H1 (cell line): ENCODE results near the gene AVPR2. TPM values are rescaled to one million over a fixed set of nuclear protein-coding genes. Genes with fewer than 3 reads are reported as not detected.

Source experiments
- CTCF ChIA-PET: fragments of 300-600 bp; sonication (Branson Sonifier 250); formaldehyde crosslinking; loops from one replicate; lab custom pipeline; 2021; ENCODE audit not compliant: partially characterized antibody; lab: Charles Lee
- POLR2A ChIA-PET: fragments of 300-600 bp; sonication (Branson Sonifier 250); formaldehyde crosslinking; loops from one replicate; lab custom pipeline; 2021; ENCODE audit warnings: inconsistent platforms; ENCODE audit not compliant: partially characterized antibody; lab: Charles Lee
- DNase-seq, 2 experiments: peaks; one replicate each; pipeline versions ENCODE4 v3.0.0 to v3.0.0-alpha.2; 2010 to 2022; ENCODE audit warnings: low spot score in 2 of 2, low read depth in 1 of 2, mixed read lengths in 1 of 2
- FAIRE-seq: peaks from 2 replicates; lab custom pipeline; 2011; peaks lifted over from hg19 to GRCh38; lab: Jason Lieb, UNC
- H2AFZ ChIP-seq: 2 replicates; pipeline ENCODE4 v1.8.1; 2012; ENCODE audit warnings: low read length, inconsistent platforms
- H2AK5ac ChIP-seq: 2 replicates; pipeline ENCODE4 v1.6.1; 2013; ENCODE audit warnings: low read depth, low read length
- H2BK120ac ChIP-seq: replicated peaks from 2 replicates; pipeline ENCODE3; 2013; ENCODE audit warnings: low read depth, low read length, inconsistent platforms
- H2BK12ac ChIP-seq: 2 replicates; pipeline ENCODE4 v1.6.1; 2013; ENCODE audit warnings: low read depth, low read length
- H2BK15ac ChIP-seq: 2 replicates; pipeline ENCODE4 v1.6.1; 2013; ENCODE audit warnings: low read length
- H2BK20ac ChIP-seq: 2 replicates; pipeline ENCODE4 v1.6.1; 2013; ENCODE audit warnings: low read length
- H2BK5ac ChIP-seq: 2 replicates; pipeline ENCODE4 v1.6.1; 2013; ENCODE audit warnings: low read depth, low read length
- H3K14ac ChIP-seq: 2 replicates; pipeline ENCODE4 v1.6.1; 2013; ENCODE audit warnings: inconsistent platforms; ENCODE audit not compliant: insufficient read length
- H3K18ac ChIP-seq: 2 replicates; pipeline ENCODE4 v1.6.1; 2013; ENCODE audit warnings: low read length; ENCODE audit errors: extremely low read depth
- H3K23ac ChIP-seq: 2 replicates; pipeline ENCODE4 v1.6.1; 2013; ENCODE audit warnings: inconsistent platforms; ENCODE audit not compliant: insufficient read length
- H3K23me2 ChIP-seq: 2 replicates; pipeline ENCODE4 v1.6.1; 2013; ENCODE audit warnings: low read depth, low read length
- H3K27ac ChIP-seq: 2 replicates; pipeline ENCODE4 v1.6.1; 2011; ENCODE audit warnings: low read depth, low read length, inconsistent platforms
- H3K27me3 ChIP-seq, 4 experiments: replicated peaks in 1 of 4; 1 replicate in 1 of 4; 2 replicates in 3 of 4; pipeline versions ENCODE4 v1.6.1 to v1.8.1; 2011 to 2013; ENCODE audit warnings: low read length in 3 of 4, mild to moderate bottlenecking in 3 of 4, inconsistent platforms in 2 of 4, mixed read lengths in 2 of 4, moderate library complexity in 1 of 4; ENCODE audit not compliant: control insufficient read depth in 3 of 4, insufficient read depth in 3 of 4; ENCODE audit errors: extremely low read depth in 1 of 4
- H3K36me3 ChIP-seq, 4 experiments: 2 replicates each; pipeline versions ENCODE4 v1.6.1 to v1.8.1; 2011 to 2013; ENCODE audit warnings: mild to moderate bottlenecking in 4 of 4, low read length in 3 of 4, moderate library complexity in 2 of 4, control low read depth in 1 of 4, inconsistent platforms in 1 of 4; ENCODE audit not compliant: insufficient read depth in 4 of 4, control insufficient read depth in 2 of 4
- H3K4ac ChIP-seq: replicated peaks from 2 replicates; pipeline ENCODE3; 2013; ENCODE audit warnings: low read length, low read depth, mixed read lengths, inconsistent platforms; ENCODE audit not compliant: insufficient read length
- H3K4me1 ChIP-seq, 4 experiments: replicated peaks in 1 of 4; 1 replicate in 1 of 4; 2 replicates in 3 of 4; pipeline versions ENCODE4 v1.6.1 to v1.8.1; 2011 to 2013; ENCODE audit warnings: low read length in 3 of 4, inconsistent platforms in 2 of 4, mixed read lengths in 1 of 4; ENCODE audit not compliant: insufficient read depth in 4 of 4, control insufficient read depth in 3 of 4
- H3K4me2 ChIP-seq, 2 experiments: 2 replicates each; pipeline versions ENCODE4 v1.6.1 to v1.8.1; 2011 to 2013; ENCODE audit warnings: low read depth in 2 of 2, low read length in 2 of 2, control low read depth in 1 of 2, inconsistent platforms in 1 of 2, mild to moderate bottlenecking in 1 of 2; ENCODE audit not compliant: insufficient read depth in 1 of 2
- H3K4me3 ChIP-seq, 4 experiments: fragments of 200-600, 300-600 bp in 1 of 4; sonication (generic), shearing (Covaris generic), sonication (Bioruptor Twin) in 1 of 4; 2 replicates each; pipeline versions ENCODE4 v1.5.1 to v1.8.1; 2011 to 2016; ENCODE audit warnings: low read length in 4 of 4, low read depth in 3 of 4, control low read depth in 2 of 4, inconsistent platforms in 2 of 4, mild to moderate bottlenecking in 2 of 4, mixed read lengths in 1 of 4, moderate library complexity in 1 of 4; ENCODE audit not compliant: insufficient read depth in 2 of 4; ENCODE audit errors: extremely low read depth in 1 of 4
- H3K56ac ChIP-seq: replicated peaks from 2 replicates; pipeline ENCODE3; 2013; ENCODE audit warnings: low read depth, mild to moderate bottlenecking, mixed read lengths, low read length, inconsistent platforms; ENCODE audit not compliant: insufficient read length
- H3K79me1 ChIP-seq: 2 replicates; pipeline ENCODE4 v1.6.1; 2013; ENCODE audit warnings: low read depth, low read length, control low read depth
- H3K79me2 ChIP-seq, 2 experiments: 2 replicates each; pipeline versions ENCODE4 v1.6.1 to v1.8.1; 2012 to 2013; ENCODE audit warnings: low read length in 2 of 2, mild to moderate bottlenecking in 2 of 2, inconsistent platforms in 1 of 2; ENCODE audit not compliant: insufficient read depth in 2 of 2, control insufficient read depth in 1 of 2
- H3K9ac ChIP-seq, 4 experiments: replicated peaks in 1 of 4; 1 replicate in 1 of 4; 2 replicates in 3 of 4; pipeline versions ENCODE4 v1.6.1 to v1.8.1; 2011 to 2013; ENCODE audit warnings: low read depth in 3 of 4, low read length in 3 of 4, control low read depth in 2 of 4, mild to moderate bottlenecking in 2 of 4, moderate library complexity in 2 of 4, inconsistent platforms in 1 of 4; ENCODE audit errors: extremely low read depth in 1 of 4
- H3K9me3 ChIP-seq, 2 experiments: 2 replicates each; pipeline versions ENCODE4 v1.6.1 to v1.8.1; 2012 to 2013; ENCODE audit warnings: mild to moderate bottlenecking in 2 of 2, moderate library complexity in 2 of 2, control low read depth in 1 of 2, inconsistent platforms in 1 of 2, low read depth in 1 of 2, low read length in 1 of 2, mixed read lengths in 1 of 2; ENCODE audit not compliant: insufficient read depth in 2 of 2
- H4K20me1 ChIP-seq, 2 experiments: replicated peaks in 1 of 2; 2 replicates each; pipeline versions ENCODE3 to v1.8.1; 2011 to 2013; ENCODE audit warnings: inconsistent platforms in 2 of 2, low read length in 2 of 2, mild to moderate bottlenecking in 1 of 2; ENCODE audit not compliant: insufficient read depth in 2 of 2, control insufficient read depth in 1 of 2
- H4K5ac ChIP-seq: 2 replicates; pipeline ENCODE4 v1.6.1; 2013; ENCODE audit warnings: low read length, low read depth, mixed read lengths, inconsistent platforms; ENCODE audit not compliant: insufficient read length
- H4K8ac ChIP-seq: 2 replicates; pipeline ENCODE4 v1.8.0; 2013; ENCODE audit warnings: mild to moderate bottlenecking, moderate library complexity, low read length, inconsistent platforms; ENCODE audit not compliant: insufficient read depth; ENCODE audit errors: extremely low read depth
- H4K91ac ChIP-seq: replicated peaks from 2 replicates; pipeline ENCODE3; 2013; ENCODE audit warnings: low read length, mixed read lengths, inconsistent platforms; ENCODE audit not compliant: insufficient read length
- GABPA ChIP-seq: IDR thresholded peaks from 2 replicates; pipeline ENCODE4 v1.6.1; 2011; ENCODE audit warnings: mild to moderate bottlenecking, low read length, moderate library complexity, borderline replicate concordance; ENCODE audit not compliant: insufficient read depth
- RFX5 ChIP-seq: IDR thresholded peaks from 2 replicates; pipeline ENCODE4 v1.6.1; 2011; ENCODE audit warnings: low read depth, low read length, improper control_type of control experiment, borderline replicate concordance
- WGBS, 2 experiments: shearing (Covaris generic) in 1 of 2; methylation state at CpG; one replicate each; pipeline versions ENCODE4 v1.1.6 to v1.1.7; 2013 to 2015; ENCODE audit warnings: low lambda C conversion rate in 2 of 2, mixed read lengths in 2 of 2, inconsistent platforms in 1 of 2, low coverage in 1 of 2, missing lambda C conversion rate in 1 of 2; ENCODE audit not compliant: insufficient replicate concordance in 2 of 2, insufficient coverage in 1 of 2, insufficient read length in 1 of 2; ENCODE audit errors: extremely low coverage in 1 of 2, missing lambda C conversion rate in 1 of 2; 5-methylcytosine and 5-hydroxymethylcytosine counted together
- polyA plus RNA-seq, 7 experiments: library from polyadenylated mRNA; depleted of rRNA in 3 of 7; stranded (reverse) in 5 of 7; unstranded in 2 of 7; fragments of >200 nt in 5 of 7; fragments of 200-250 nt in 2 of 7; gene quantifications; 1 replicate in 5 of 7; 2 replicates in 1 of 7; 4 replicates in 1 of 7; pipeline versions ENCODE4 v1.2.1 to v1.2.3, GENCODE V29; 2011 to 2013; ENCODE audit warnings: missing spikeins in 2 of 7, mixed read lengths in 2 of 7
- total RNA-seq: library from RNA; stranded (reverse); fragmentation: NEBNext Ultra II Directional; extraction: Animal tissue kit (Norgen Biotek cat#: 25700); gene quantifications from 2 replicates; pipeline ENCODE4 v1.2.1, GENCODE V29; 2021

The AVPR2 gene
- total and polyA plus RNA-seq, 2 of the 8 experiments (the other 6 are each of a cell fraction or from before 2014, with no cell fraction given) = 0.09 TPM; not detected in 1

DNA sequence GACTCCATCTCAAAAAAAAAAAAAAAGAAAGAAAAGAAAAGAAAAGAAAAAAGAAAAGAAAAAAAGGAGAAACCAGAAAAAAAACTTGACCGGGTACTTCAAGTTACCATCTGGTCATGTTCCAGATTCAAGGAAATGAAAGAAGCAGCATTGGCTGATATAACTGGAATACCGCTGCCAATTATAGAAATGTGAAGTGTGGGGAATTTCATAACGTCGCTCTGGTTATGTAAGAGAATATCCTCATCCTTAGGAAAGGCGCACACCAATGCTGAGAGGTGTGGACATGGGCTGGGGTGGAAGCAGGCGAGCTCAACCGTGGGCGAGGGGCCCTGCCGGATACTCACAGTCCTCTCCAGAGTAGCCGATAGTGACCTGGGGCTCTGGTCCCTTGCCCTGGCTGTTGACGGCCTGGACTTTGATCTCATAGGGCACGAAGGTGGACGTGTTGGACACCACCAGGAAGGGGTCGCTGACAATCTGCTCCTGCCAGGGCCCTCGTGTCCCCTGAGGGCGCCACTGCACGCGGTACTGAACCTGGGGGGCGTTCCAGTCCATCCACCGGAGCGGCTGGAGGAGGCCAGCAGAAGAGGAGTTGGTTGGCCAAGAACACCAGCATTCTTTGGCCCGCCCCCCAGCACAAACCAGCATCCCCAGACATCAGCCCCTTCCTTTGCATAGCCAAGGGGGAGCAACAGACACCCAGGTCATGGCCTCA, 38.0 kb upstream of the AVPR2 start:
- Histone ChIP-seq H3K79me1 (no peaks in the 10 kb centered on the region), H3K36me3 (peaks cover 0 to 22% (median under 1%) of the 10 kb centered on the region in 4 experiments; a peak in 1 of 8 replicates), H3K14ac (no peak overlapping the region), H3K4me2 (no peak overlapping the region), H3K27me3 (no peaks in the 10 kb centered on the region), H3K23ac (no peak overlapping the region), H2AK5ac (no peak overlapping the region), H2BK20ac (no peak overlapping the region), H4K91ac (no peak overlapping the region), H4K8ac (no peak overlapping the region), H3K4ac (no peak overlapping the region), H3K18ac (no peak overlapping the region), H2BK5ac (no peak overlapping the region), H3K27ac (no peak overlapping the region), H2BK120ac (no peak overlapping the region), H3K79me2 (no peaks in the 10 kb centered on the region), H2AFZ (no peak overlapping the region), H4K5ac (no peak overlapping the region), H3K56ac (no peak overlapping the region), H2BK12ac (no peak overlapping the region), H3K4me1 (peaks cover 0 to 16% (median 0%) of the 10 kb centered on the region in 4 experiments; a peak in 2 of 7 replicates), H3K4me3 (no peak overlapping the region), H2BK15ac (no peak overlapping the region), H3K9me3 (no peaks in the 10 kb centered on the region), H3K23me2 (no peaks in the 10 kb centered on the region), H4K20me1 (no peaks in the 10 kb centered on the region), H3K9ac (no peak overlapping the region)
- POLR2A ChIA-PET = no interaction called here
- DNase-seq (no peak), FAIRE-seq (no peak)
- CTCF ChIA-PET = interaction anchor here (1.2 kb wide), 1 partner anchor 16 kb away, joined by 4 read pairs; no protein-coding TSS in a partner anchor
- WGBS, 2 experiments = 96% methylated on average over 9 of the region's 22 CpGs; no CpG with 5 or more reads in 1 of the 2 experiments
- no peak for TF ChIP-seq GABPA
- no peak for TF ChIP-seq RFX5
